SK-N-MC (cell line): ENCODE data around the gene ERCC6L.

Experiments used
- EZH2 ChIP-seq: fragments of 200-600 bp; sonication (generic); IDR thresholded peaks from one replicate; pipeline ENCODE4 v1.6.1; 2017; ENCODE audit warnings: antibody characterized with exemption
- FOXP2 ChIP-seq: optimal IDR thresholded peaks from 2 replicates; pipeline ENCODE3; 2011; ENCODE audit warnings: mild to moderate bottlenecking, moderate library complexity; ENCODE audit not compliant: insufficient read depth; ENCODE audit errors: extremely low read length, control extremely low read depth
- POLR2AphosphoS5 ChIP-seq: IDR thresholded peaks from 2 replicates; pipeline ENCODE4 v1.6.1; 2012; ENCODE audit warnings: mild to moderate bottlenecking, low read depth, low read length, borderline replicate concordance

- TF ChIP-seq EZH2 = no peak
- no peak for TF ChIP-seq POLR2AphosphoS5
- TF ChIP-seq FOXP2 = no peak
Measured at GRCh38 chrX:72282302-72282701, 43.5 kb upstream of the ERCC6L start.
